GM23248 (cell line): ENCODE measurements around the gene KRT25. TPM values are rescaled to one million over a fixed set of nuclear protein-coding genes. Genes with fewer than 3 reads are reported as not detected.
A peak's percentile ranks its signal among the peaks of the same experiment; 100 is the strongest.

Experiments used
- DNase-seq: peaks from one replicate; pipeline ENCODE4 v3.0.0-alpha.2; 2015
- H2AFZ ChIP-seq: fragments of 200-600 bp; sonication (generic); 2 replicates; pipeline ENCODE4 v1.6.1; 2016; ENCODE audit warnings: antibody characterized with exemption
- H3F3A ChIP-seq: fragments of 200-600 bp; sonication (generic); 2 replicates; pipeline ENCODE4 v1.6.1; 2016; ENCODE audit warnings: mild to moderate bottlenecking, antibody characterized with exemption, mixed run types; ENCODE audit not compliant: insufficient read depth
- H3K27ac ChIP-seq: fragments of 200-600 bp; sonication (generic); 2 replicates; pipeline ENCODE4 v1.5.1; 2016; ENCODE audit warnings: mild to moderate bottlenecking
- H3K27me3 ChIP-seq: fragments of 200-600 bp; sonication (generic); replicated peaks from 2 replicates; pipeline ENCODE4 v1.6.1; 2016; ENCODE audit warnings: mild to moderate bottlenecking; ENCODE audit not compliant: insufficient read depth
- H3K36me3 ChIP-seq: fragments of 200-600 bp; sonication (generic); 2 replicates; pipeline ENCODE4 v1.6.1; 2016; ENCODE audit warnings: low read depth, mild to moderate bottlenecking
- H3K4me1 ChIP-seq: fragments of 200-600 bp; sonication (generic); 2 replicates; pipeline ENCODE4 v1.6.1; 2016; ENCODE audit warnings: mild to moderate bottlenecking; ENCODE audit not compliant: insufficient read depth
- H3K4me2 ChIP-seq: fragments of 200-600 bp; sonication (generic); one replicate; pipeline ENCODE4 v1.6.1; 2016; ENCODE audit warnings: mild to moderate bottlenecking; ENCODE audit not compliant: unreplicated experiment
- H3K4me3 ChIP-seq: fragments of 200-600 bp; sonication (generic); 2 replicates; pipeline ENCODE4 v1.5.1; 2016; ENCODE audit warnings: mild to moderate bottlenecking
- H3K79me2 ChIP-seq: fragments of 200-600 bp; sonication (generic); 2 replicates; pipeline ENCODE4 v1.6.1; 2016; ENCODE audit warnings: mild to moderate bottlenecking; ENCODE audit not compliant: insufficient read depth
- H3K9ac ChIP-seq: fragments of 200-600 bp; sonication (generic); 2 replicates; pipeline ENCODE4 v1.6.1; 2016; ENCODE audit warnings: mild to moderate bottlenecking
- H3K9me2 ChIP-seq: fragments of 200-600 bp; sonication (generic); 2 replicates; pipeline ENCODE4 v1.6.1; 2016; ENCODE audit warnings: mixed run types, mild to moderate bottlenecking, moderate library complexity; ENCODE audit not compliant: insufficient read depth
- H3K9me3 ChIP-seq: fragments of 200-600 bp; sonication (generic); one replicate; pipeline ENCODE4 v1.6.1; 2017; ENCODE audit warnings: low read depth
- H4K20me1 ChIP-seq: fragments of 200-600 bp; sonication (generic); 2 replicates; pipeline ENCODE4 v1.6.0; 2016; ENCODE audit not compliant: insufficient read depth
- EZH2 ChIP-seq: fragments of 200-600 bp; sonication (generic); IDR thresholded peaks from 2 replicates; pipeline ENCODE4 v1.6.1; 2018; ENCODE audit warnings: antibody characterized with exemption, mild to moderate bottlenecking; ENCODE audit not compliant: insufficient read depth, poor library complexity, severe bottlenecking
- EZH2phosphoT487 ChIP-seq: fragments of 200-600 bp; sonication (generic); IDR thresholded peaks from 2 replicates; pipeline ENCODE4 v1.6.1; 2018; ENCODE audit warnings: antibody characterized with exemption, moderate library complexity, mild to moderate bottlenecking, low read depth; ENCODE audit not compliant: insufficient read depth
- WGBS, 2 experiments: methylation state at CpG; one replicate each; pipeline ENCODE4 v1.1.6; 2015 to 2017; ENCODE audit warnings: low lambda C conversion rate in 2 of 2, low coverage in 1 of 2; ENCODE audit errors: missing lambda C conversion rate in 2 of 2; 5-methylcytosine and 5-hydroxymethylcytosine counted together
- in situ Hi-C: fragments of 300-500 bp; cut with MboI; formaldehyde crosslinking; loops from 2 replicates; pipeline ENCODE4 v1.15.0; 2020
- polyA plus RNA-seq: library from polyadenylated mRNA; unstranded; fragments of >200 nt; fragmentation: Nextera tagmentation; extraction: Ambion mirVana; gene quantifications from 2 replicates; pipeline ENCODE4 v1.2.1, GENCODE V29; 2016
- total RNA-seq: library from RNA; depleted of rRNA; stranded (reverse); fragments of >200 nt; shearing (Covaris generic); gene quantifications from 2 replicates; pipeline ENCODE4 v1.2.3, GENCODE V29; 2014

Gene KRT25
- total and polyA plus RNA-seq, 2 experiments from 2014 or later: not detected

DNA sequence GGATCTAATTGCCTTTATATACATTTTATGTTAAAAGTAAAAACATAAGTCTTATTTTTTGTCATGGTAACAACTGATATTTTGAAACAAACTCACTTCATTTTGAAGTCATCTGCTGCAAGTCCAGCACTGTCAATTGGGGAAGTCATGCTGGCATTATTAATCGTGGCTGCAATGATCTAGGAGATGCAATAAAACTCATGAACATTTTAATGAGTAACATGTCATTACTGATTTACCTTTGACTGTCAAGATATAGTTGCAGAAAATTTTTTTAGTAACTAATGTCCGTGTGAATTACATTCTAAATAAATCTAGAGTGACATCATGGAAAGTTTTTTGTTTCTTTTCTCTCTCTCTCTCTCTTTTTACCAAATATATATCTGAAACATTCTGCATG lies 34.2 kb downstream of the KRT25 start:
- Histone ChIP-seq H3K4me3 (no peak overlapping the region), H3K4me2 (no peak overlapping the region), H3K27ac (no peak overlapping the region), H3K9me3 (no peaks in the 10 kb centered on the region), H3K36me3 (no peaks in the 10 kb centered on the region), H2AFZ (no peak overlapping the region), H4K20me1 (no peaks in the 10 kb centered on the region), H3F3A (no peaks in the 10 kb centered on the region), H3K9ac (no peak overlapping the region), H3K9me2 (no peaks in the 10 kb centered on the region), H3K27me3 (peaks cover 48% of the 10 kb centered on the region), H3K4me1 (no peaks in the 10 kb centered on the region), H3K79me2 (no peaks in the 10 kb centered on the region)
- TF ChIP-seq EZH2 (no peak), EZH2phosphoT487 (no peak)
- no peak for DNase-seq
- 17 to 19% methylated on average over 2 of the region's 2 CpGs for WGBS, 2 experiments
- in situ Hi-C loops: no loop called here

DNA sequence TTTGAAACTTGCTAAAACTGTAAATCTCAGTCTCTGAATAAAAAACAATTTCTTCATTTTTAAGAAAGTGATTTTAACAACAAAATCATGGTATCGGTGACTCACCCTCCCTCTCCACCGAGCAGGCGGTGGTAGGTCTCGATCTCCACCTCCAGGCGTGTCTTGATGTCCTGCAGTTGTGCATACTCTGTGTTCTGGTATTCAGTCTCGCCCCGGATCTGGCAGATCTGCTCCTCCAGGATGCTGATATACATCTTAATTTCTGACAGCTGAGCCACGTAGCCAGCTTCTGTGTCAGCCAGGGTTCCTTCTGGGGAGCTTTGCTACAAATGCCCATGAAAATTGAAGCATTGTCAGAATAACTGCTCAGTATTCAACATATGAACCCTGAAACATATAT lies 36.2 kb downstream of the KRT25 start:
- Histone ChIP-seq H3K27ac (no peak overlapping the region), H3K4me2 (no peak overlapping the region), H3K36me3 (no peaks in the 10 kb centered on the region), H3K27me3 (peaks cover 58% of the 10 kb centered on the region), H3K4me3 (no peak overlapping the region), H3K9me3 (no peaks in the 10 kb centered on the region), H3F3A (no peaks in the 10 kb centered on the region), H3K79me2 (no peaks in the 10 kb centered on the region), H3K4me1 (no peaks in the 10 kb centered on the region), H3K9me2 (no peaks in the 10 kb centered on the region), H2AFZ (no peak overlapping the region), H3K9ac (no peak overlapping the region), H4K20me1 (no peaks in the 10 kb centered on the region)
- DNase-seq: no peak
- 35 to 42% methylated on average over 8 of the region's 8 CpGs for WGBS, 2 experiments
- TF ChIP-seq EZH2: no peak
- no peak for TF ChIP-seq EZH2phosphoT487
- in situ Hi-C loops: no loop called here

DNA sequence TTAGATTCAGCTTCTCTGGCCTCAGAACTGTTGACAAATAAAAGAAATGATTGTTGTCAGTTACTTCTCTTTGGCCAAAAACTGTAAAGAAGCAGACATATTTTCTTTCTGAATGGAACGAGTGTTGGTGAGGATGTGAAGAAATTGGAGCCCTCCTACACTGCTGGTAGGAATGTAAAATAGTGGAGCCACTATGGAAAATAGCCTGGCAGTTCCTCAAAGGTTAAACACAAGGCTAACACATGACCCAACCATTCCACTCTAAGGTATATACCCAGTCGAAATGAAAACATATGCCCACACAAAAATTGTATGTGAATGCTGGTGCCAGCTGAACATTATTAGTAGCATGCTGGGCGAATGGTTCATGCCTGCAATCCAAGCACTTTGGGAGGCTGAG lies 37.4 kb downstream of the KRT25 start:
- H3K27me3 ChIP-seq: peaks cover 58% of the 10 kb centered on the region
- WGBS, 2 experiments: 31 to 33% methylated on average over 3 of the region's 3 CpGs
- no peak overlapping the region for H3K9ac ChIP-seq
- no peak overlapping the region for H3K27ac ChIP-seq
- H3K9me2 ChIP-seq: no peaks in the 10 kb centered on the region
- H4K20me1 ChIP-seq: no peaks in the 10 kb centered on the region
- H3K4me3 ChIP-seq: no peak overlapping the region
- no peaks in the 10 kb centered on the region for H3K4me1 ChIP-seq
- no peaks in the 10 kb centered on the region for H3K9me3 ChIP-seq
- no peak overlapping the region for H2AFZ ChIP-seq
- no peaks in the 10 kb centered on the region for H3F3A ChIP-seq
- H3K36me3 ChIP-seq: no peaks in the 10 kb centered on the region
- in situ Hi-C loops: no loop called here
- no peak overlapping the region for H3K4me2 ChIP-seq
- H3K79me2 ChIP-seq: no peaks in the 10 kb centered on the region
- TF ChIP-seq EZH2 (no peak), EZH2phosphoT487 (no peak)
- DNase-seq: no peak

DNA sequence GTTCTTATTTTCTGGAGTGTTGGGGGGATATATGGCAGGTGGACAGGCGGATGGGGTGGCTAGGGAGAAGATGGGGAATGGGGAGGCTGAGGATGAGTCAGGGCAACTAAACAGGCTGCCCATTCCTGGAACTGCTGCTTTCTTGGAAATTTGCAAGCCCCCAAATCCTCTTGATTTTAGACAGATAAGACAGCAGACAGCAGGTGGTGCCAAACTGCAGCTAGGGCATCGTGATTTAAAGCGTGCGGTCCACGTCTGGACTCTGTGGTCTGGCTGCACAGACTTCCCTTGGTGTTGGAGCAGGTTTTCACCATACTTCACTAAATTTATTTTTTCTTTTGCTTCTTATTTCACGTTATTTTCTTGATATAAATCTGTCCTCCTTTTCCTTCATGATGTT lies 40.7 kb downstream of the KRT25 start:
- no peak overlapping the region for H3K27ac ChIP-seq
- H3K4me3 ChIP-seq: no peak overlapping the region
- H3K79me2 ChIP-seq: no peaks in the 10 kb centered on the region
- no peak overlapping the region for H2AFZ ChIP-seq
- H3K36me3 ChIP-seq: no peaks in the 10 kb centered on the region
- no peaks in the 10 kb centered on the region for H3F3A ChIP-seq
- H3K9me3 ChIP-seq: no peaks in the 10 kb centered on the region
- in situ Hi-C loops: no loop called here
- peak; percentile 3 for DNase-seq
- no peaks in the 10 kb centered on the region for H3K4me1 ChIP-seq
- H3K9ac ChIP-seq: no peak overlapping the region
- H3K9me2 ChIP-seq: no peaks in the 10 kb centered on the region
- TF ChIP-seq EZH2phosphoT487 (no peak), EZH2 (no peak)
- no peak overlapping the region for H3K4me2 ChIP-seq
- 17 to 19% methylated on average over 6 of the region's 6 CpGs for WGBS, 2 experiments
- no peaks in the 10 kb centered on the region for H4K20me1 ChIP-seq
- peaks cover 37% of the 10 kb centered on the region for H3K27me3 ChIP-seq

DNA sequence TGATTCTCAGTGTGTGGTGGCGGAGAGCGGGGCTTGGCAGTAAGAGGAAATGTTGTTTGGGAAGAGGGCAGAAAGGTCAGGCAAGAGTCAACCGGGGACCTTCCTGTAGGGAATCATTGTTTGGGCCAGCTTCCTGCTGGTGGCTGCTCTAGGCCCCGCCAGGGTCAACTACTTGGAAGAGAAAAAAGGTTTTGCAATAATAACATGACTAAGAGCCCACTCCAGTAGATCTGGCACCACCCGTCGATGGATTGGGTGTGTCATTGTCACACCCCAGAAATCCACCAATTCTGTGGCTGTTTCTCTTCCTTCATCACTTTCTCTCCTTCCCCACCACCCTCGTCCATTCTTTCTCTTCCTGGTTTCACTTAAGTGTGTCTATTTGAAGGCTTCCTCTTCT lies 47.4 kb downstream of the KRT25 start:
- Histone ChIP-seq H2AFZ (no peak overlapping the region), H3K27me3 (peaks cover 29% of the 10 kb centered on the region), H3K9me2 (no peaks in the 10 kb centered on the region), H3K9ac (no peak overlapping the region), H3K79me2 (no peaks in the 10 kb centered on the region), H3F3A (no peaks in the 10 kb centered on the region), H3K4me1 (no peaks in the 10 kb centered on the region), H3K9me3 (no peaks in the 10 kb centered on the region), H3K4me3 (no peak overlapping the region), H3K27ac (no peak overlapping the region), H3K4me2 (no peak overlapping the region), H4K20me1 (no peaks in the 10 kb centered on the region), H3K36me3 (no peaks in the 10 kb centered on the region)
- in situ Hi-C loops: no loop called here
- DNase-seq: peak; percentile 38
- TF ChIP-seq EZH2phosphoT487 (no peak), EZH2 (no peak)
- 28 to 29% methylated on average over 7 of the region's 7 CpGs for WGBS, 2 experiments
